DND-41 (cell line): ENCODE data around the gene MAGI1.

ENCODE experiments used
- ATAC-seq: fragments of 200-7000 bp; cut with Tn5 transposase; 3 replicates; pipeline ENCODE4 v1.9.1; 2021; ENCODE audit warnings: low read depth; ENCODE audit not compliant: insufficient read depth
- DNase-seq: peaks from one replicate; pipeline ENCODE4 v3.0.0-alpha.2; 2020
- H2AFZ ChIP-seq: 2 replicates; pipeline ENCODE4 v1.6.0; 2012; ENCODE audit warnings: low read depth, low read length
- H3K27ac ChIP-seq: 2 replicates; pipeline ENCODE4 v1.5.1; 2012; ENCODE audit warnings: low read length, inconsistent platforms
- H3K27me3 ChIP-seq: fragments of 200-600 bp; sonication (generic); 2 replicates; pipeline ENCODE4 v1.6.0; 2012; ENCODE audit warnings: low read length, mild to moderate bottlenecking, inconsistent platforms; ENCODE audit not compliant: insufficient read depth, poor library complexity
- H3K36me3 ChIP-seq: 2 replicates; pipeline ENCODE4 v1.5.1; 2012; ENCODE audit warnings: low read length, inconsistent platforms; ENCODE audit not compliant: insufficient read depth
- H3K4me1 ChIP-seq: 2 replicates; pipeline ENCODE4 v1.5.1; 2012; ENCODE audit warnings: mild to moderate bottlenecking, low read length; ENCODE audit not compliant: insufficient read depth
- H3K4me2 ChIP-seq: 2 replicates; pipeline ENCODE4 v1.6.0; 2012; ENCODE audit warnings: mild to moderate bottlenecking, moderate library complexity, low read length, inconsistent platforms; ENCODE audit not compliant: insufficient read depth
- H3K4me3 ChIP-seq, 2 experiments: fragments of 200-600 bp in 1 of 2; shearing (Covaris generic) in 1 of 2; 2 replicates each; pipeline ENCODE4 v1.5.1; 2012 to 2016; ENCODE audit warnings: inconsistent platforms in 2 of 2, low read length in 2 of 2, mild to moderate bottlenecking in 2 of 2, low read depth in 1 of 2, moderate library complexity in 1 of 2
- H3K79me2 ChIP-seq: 2 replicates; pipeline ENCODE4 v1.6.0; 2012; ENCODE audit warnings: low read length, inconsistent platforms; ENCODE audit not compliant: insufficient read depth
- H3K9ac ChIP-seq: 2 replicates; pipeline ENCODE4 v1.6.0; 2012; ENCODE audit warnings: low read depth, mild to moderate bottlenecking, inconsistent platforms, low read length, moderate library complexity
- H3K9me3 ChIP-seq: 2 replicates; pipeline ENCODE4 v1.5.1; 2012; ENCODE audit warnings: low read length, moderate library complexity, mild to moderate bottlenecking, inconsistent platforms; ENCODE audit not compliant: insufficient read depth, severe bottlenecking
- H4K20me1 ChIP-seq: 2 replicates; pipeline ENCODE4 v1.6.0; 2012; ENCODE audit warnings: low read length; ENCODE audit not compliant: insufficient read depth
- CTCF ChIP-seq: IDR thresholded peaks from 2 replicates; pipeline ENCODE4 v1.5.1; 2012; ENCODE audit warnings: borderline replicate concordance, low read length, moderate library complexity, mild to moderate bottlenecking; ENCODE audit not compliant: poor library complexity, severe bottlenecking; ENCODE audit errors: extremely low read depth
- EZH2 ChIP-seq: IDR thresholded peaks from 3 replicates; pipeline ENCODE4 v1.6.1; 2012; ENCODE audit warnings: borderline replicate concordance, low read depth, mild to moderate bottlenecking, moderate library complexity, low read length, inconsistent platforms; ENCODE audit not compliant: severe bottlenecking

The MAGI1 gene

DNA sequence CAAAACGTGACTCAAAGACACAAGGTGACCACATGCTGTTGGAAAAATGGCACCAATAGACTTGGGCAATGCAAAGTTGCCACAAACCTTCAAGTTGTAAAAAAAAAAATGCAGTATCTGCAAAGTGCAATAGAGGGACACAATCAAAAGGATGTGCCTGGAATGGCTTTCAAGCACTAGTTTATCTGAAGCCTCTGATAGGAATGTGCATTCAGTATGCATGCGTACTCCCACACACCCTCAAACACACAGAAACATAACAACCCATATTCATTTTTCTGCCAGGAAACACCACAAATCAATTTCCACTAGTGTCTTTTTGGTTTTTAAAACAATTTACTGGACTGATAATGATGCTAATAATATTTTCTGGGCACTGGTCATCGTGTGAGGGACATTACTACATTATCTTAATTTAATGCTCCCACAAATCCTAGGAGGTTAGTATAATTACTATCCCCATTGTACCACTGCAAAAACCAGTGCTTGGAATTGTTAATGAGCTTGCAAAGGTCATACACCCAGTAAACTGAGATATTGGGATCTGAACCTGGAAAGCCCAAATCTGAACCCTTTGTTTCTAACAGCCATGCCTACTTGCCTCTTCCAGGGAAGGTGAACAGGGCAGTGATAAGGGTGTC is 298.7 kb downstream of the MAGI1 start:
- TF ChIP-seq CTCF (no peak), EZH2 (no peak)
- no peak overlapping the region for H3K4me2 ChIP-seq
- H3K9me3 ChIP-seq, result no peaks in the 10 kb centered on the region

GRCh38 chr3:65734792-65735191 is 303.9 kb downstream of the MAGI1 start:
- H3K36me3 ChIP-seq, result no peaks in the 10 kb centered on the region
- TF ChIP-seq EZH2 (no peak), CTCF (no peak)
- ATAC-seq (no peak), DNase-seq (no peak)
- no peak overlapping the region for H2AFZ ChIP-seq
- no peak overlapping the region for H3K4me3 ChIP-seq
- no peak overlapping the region for H3K27ac ChIP-seq
- no peaks in the 10 kb centered on the region for H3K79me2 ChIP-seq
- H3K9me3 ChIP-seq, result no peaks in the 10 kb centered on the region
- H3K27me3 ChIP-seq, result no peaks in the 10 kb centered on the region
- no peaks in the 10 kb centered on the region for H3K4me1 ChIP-seq
- H3K9ac ChIP-seq, result no peak overlapping the region
- no peaks in the 10 kb centered on the region for H4K20me1 ChIP-seq
- no peak overlapping the region for H3K4me2 ChIP-seq

More for the DNA sequence above, 298.7 kb downstream of the MAGI1 start:
- Histone ChIP-seq H3K27ac (no peak overlapping the region), H3K9ac (no peak overlapping the region), H3K79me2 (no peaks in the 10 kb centered on the region), H3K36me3 (no peaks in the 10 kb centered on the region), H3K4me1 (no peaks in the 10 kb centered on the region), H3K4me3 (no peak overlapping the region), H3K27me3 (no peaks in the 10 kb centered on the region), H2AFZ (no peak overlapping the region), H4K20me1 (no peaks in the 10 kb centered on the region)
- DNase-seq, result no peak
- no peak for ATAC-seq

- TF ChIP-seq EZH2 (no peak), CTCF (no peak)
- DNase-seq, result no peak
- H3K9me3 ChIP-seq, result no peaks in the 10 kb centered on the region
- H3K27me3 ChIP-seq, result no peaks in the 10 kb centered on the region
- H3K27ac ChIP-seq, result no peak overlapping the region
- ATAC-seq, result no peak
- no peaks in the 10 kb centered on the region for H3K36me3 ChIP-seq
- H3K4me2 ChIP-seq, result no peak overlapping the region
- no peaks in the 10 kb centered on the region for H3K79me2 ChIP-seq
- H4K20me1 ChIP-seq, result no peaks in the 10 kb centered on the region
- H3K4me3 ChIP-seq, result no peak overlapping the region
- H3K9ac ChIP-seq, result no peak overlapping the region
- no peak overlapping the region for H2AFZ ChIP-seq
- H3K4me1 ChIP-seq, result no peaks in the 10 kb centered on the region
Measured at GRCh38 chr3:65734382-65734781, 304.3 kb downstream of the MAGI1 start.
